Measurements from ENCODE around the gene PDGFC.

- TF ChIP-seq EZH2 (IDR thresholded peaks at IDR 0.05) (no peak), POLR2AphosphoS5 (IDR thresholded peaks at IDR 0.05; ENCODE audit: borderline replicate concordance, low read depth, low read length) (no peak)
These were observed 21.3 kb upstream of the PDGFC start for GRCh38 chr4:156992943-156993342.
